Retina (tissue), 1 donor: ENCODE data around the gene ZBTB9.

Experiments
- DNase-seq: peaks from one replicate; pipeline ENCODE4 v3.0.0-alpha.2; 2016

The ZBTB9 gene

DNA sequence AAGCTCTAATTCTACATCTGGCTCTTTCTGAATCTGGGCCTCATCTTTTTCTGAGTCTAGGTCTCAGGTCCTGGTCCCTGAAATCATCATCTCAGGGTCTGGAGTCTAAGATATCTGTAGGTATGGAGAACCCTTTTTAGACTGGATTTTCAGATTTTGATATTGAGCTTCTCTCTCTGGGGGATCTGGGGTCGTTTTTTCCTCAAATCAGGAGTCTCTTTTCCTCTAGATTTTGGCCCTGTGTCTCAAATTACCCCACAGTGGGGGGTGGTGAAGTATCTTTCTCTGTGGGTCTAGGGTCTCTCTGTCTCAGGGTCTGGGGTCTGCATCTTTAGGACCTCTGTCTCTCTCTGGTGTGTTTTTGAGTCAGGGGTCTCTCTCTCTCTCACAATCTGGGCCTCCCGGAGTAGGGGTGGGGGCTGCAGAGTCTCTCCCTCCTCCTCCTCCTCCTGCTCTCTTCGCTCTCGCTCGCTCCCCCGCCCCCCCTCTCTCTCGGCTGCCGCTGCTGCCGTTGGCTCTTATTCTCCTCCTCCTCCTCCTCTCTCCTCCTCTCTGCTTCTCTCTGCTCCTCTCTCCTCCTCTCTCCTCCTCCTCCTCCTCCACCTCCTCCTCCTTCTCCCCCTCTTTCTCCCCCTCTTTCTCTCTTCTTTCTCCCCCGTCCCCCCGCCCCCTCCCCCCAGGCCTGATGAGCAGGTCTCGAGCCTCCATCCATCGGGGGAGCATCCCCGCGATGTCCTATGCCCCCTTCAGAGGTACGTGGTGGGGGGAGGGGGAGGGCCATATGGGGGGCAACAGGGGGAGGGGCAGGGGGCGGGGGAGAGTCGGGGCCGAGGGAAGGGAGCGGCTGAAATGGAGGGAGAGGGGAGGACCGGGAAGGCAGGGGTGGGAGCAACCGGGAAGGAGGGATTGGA is 34.5 kb upstream of the ZBTB9 start, which contains the start of gene SYNGAP1:
Gene SYNGAP1, plus strand, starts transcription at position 486 of the 911 bp plus-strand sequence. Its CDS starts 200 bp downstream, at position 686.
- DNase-seq: peak; percentile 74

DNA sequence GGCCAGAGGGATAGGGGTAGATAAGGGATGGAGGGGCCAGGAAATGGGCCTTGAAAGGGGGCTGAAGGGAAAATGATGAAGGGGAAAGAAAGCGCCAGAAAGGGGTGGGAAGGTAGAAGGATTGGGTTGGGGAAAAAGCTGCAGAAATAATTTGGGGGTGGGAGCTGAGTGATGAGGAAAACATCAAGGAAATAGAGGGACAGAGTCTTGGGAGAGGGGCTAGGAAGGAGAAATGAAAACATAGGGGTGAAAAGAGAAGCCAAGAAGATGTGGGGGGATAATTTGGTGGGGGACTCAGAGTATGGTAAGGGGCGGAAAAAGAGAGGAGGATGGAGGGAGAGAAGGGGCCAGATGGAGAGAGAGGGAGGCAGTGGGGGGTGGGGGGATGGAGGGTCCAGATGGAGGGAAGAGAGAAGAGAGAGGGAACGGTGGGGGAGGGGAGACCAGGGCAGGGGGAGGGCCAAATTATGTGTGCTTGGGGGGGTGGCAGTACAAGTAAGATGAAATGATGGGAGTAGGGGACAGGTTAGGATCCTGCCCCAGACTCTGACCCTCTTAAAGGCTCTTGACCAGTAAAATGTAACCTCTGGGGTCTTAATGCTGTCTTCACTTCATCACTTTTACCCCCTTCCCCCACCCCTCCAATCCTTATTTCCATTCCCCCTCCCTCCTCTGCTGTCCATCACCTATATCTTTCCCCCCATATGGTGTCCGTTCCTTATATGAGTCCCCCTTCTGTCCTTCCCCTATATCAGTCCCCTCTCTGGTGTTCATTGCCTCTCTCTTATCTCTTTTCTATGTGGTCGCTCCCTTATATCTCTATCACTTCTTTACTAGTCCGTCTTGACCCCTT is 33.7 kb upstream of the ZBTB9 start:
- DNase-seq: peak; percentile 13

DNA sequence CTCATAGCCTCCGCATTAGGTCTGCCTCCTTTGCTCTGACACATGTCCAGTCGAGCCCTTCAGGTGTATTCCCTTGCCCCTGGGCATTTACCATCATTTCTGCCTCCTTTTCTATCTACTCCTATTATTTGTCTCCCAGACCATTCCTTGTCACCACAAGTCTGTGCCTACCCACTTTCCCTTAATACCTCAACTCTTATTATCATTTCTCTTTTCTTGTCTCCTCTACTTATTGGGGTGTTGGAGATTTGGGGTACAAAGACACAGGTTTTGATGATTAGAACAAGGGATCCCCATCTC is 33.1 kb upstream of the ZBTB9 start:
- DNase-seq: no peak

DNA sequence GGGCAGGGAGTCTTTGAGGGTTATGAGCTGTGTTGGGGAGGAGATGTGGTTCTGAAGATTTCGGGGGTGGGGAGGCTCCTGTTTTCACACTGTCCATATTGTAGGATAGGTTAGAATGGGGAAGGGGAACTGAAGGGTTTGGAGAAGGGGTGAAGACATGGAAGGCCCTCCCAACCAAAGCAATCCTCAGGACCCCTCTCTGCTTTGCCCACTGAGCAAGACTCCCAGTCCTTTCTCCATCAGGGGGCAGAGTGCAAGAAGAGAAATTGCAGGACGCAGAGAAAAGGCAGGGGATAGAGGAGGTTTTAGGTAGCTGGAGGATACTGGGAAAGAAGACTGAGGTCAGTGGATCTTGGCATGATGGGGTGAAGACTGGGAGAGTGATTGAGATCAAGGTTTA is 30.6 kb upstream of the ZBTB9 start:
- no peak for DNase-seq

DNA sequence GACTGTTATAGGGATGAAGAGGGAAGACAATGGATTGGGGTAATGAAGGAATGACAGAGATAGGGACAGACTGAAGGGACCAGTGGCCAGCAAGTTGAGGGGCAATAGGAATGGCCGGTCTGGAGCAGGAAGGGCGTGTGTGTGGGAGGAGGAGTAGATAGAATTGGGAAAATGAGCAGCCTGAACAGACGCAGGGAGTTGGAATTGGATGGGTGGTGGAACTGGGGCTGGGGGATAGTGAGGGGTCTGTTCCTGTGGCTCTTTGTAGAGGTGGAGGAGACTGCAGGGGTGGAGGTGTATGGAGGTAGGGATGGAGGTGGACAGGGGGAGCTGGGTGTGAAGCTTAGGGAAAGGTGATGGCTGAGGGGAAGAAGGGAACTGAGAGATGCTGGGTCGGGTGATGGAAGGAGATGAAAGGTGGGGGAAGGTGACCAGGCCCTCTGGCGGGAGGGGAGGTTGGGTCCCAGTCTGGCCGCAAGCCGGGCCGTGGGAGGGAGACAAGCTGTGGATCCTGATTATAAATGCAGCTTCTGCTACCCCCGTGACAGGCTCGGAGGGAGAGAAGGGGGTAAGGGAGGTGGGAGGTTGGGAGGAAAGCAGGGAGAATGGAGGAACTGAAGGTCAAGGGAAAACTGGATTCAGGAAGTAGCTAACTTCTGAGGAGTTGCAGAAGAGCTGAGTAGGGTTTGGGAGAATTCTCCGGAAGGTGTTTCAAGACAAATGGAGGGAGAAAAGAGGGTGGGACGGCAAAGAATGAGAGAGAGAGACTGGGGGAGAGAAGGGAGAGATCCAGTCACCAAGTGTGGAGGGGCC is 29.3 kb upstream of the ZBTB9 start:
- peak; percentile 40 for DNase-seq

DNA sequence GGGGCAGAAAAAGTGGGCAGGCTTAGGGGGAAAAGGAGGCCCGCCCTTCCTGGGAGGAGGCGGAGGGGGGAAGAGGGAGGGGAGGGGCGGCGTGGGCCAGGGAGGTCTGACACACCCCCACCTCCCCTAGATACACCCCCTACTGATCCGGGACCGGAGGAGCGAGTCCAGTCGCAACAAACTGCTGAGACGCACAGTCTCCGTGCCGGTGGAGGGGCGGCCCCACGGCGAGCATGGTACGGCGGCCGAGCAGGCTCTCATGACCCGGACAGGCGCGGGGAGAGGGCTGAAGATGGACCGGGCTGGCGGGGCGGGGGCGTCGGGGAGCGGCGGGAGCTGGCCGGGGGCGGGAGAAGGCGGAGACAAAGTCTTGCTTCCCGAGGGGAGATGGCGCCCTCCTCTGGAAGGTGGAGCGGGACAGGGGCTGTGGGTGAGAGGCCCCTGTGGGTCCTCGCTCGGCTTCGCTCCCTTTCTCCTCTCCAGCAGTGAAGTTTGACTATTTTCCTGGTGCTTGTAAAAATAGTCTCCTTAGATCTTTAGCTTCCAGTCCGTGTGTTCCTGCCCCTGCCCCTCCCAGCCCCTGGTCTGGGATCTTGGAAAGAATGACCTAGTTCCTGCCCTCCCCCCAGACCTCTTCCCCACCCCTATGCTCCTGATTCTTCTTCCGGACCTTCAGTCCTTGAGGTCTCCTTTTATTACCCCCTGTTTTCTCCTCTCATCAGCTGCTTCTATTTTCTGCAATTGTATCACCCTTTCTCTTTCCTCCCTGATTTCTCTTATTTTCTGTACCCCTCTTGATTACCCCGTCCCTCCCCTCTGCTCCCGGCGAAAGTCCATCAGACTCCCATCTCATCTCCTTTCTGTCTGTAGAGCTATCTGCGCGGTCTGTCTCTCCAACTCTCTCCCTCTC is 28.5 kb upstream of the ZBTB9 start:
- peak; percentile 77 for DNase-seq

DNA sequence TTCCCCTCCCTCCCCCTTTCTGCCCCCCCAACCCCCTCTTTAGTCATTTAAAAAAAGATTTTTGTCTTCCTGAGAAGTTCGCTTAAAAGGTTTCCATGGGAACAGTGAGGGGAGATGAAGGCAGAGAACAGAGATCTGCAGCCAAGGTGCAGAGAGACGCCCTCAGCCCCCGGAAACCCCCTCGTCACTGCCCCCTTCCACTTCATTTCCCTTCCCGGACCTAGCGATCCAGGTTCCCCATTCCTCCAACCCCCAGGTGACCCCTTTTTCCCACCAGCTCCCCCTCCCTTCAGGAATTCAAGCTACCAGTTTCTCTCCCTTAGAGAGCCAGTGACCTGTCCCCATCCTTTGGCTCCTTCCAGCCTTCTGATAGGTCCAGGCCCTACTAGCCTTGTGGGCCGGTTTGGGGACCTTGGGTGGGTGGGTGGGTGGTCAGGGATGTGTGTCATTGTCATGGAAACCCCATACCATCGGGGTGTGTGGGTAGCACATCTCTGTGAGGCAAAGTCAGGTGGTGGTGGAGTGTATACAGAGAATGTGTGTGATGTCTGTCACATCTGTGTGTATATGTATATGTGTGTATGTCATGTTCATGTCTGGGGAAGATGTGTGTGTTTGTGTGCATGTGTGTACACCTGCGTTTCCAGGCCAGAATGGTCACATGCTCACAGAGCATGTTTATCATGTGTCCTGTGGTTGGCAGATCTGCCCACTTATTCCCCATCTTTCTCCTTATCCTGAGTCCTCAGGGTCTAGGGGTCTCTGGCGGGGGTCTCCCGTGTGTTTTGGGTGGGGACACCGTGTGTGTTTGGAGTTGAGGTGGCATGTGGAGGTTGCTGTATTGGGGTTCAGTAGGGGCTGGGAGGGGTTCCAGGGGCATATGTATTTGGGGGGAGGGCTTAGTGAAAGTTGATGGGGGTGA is 27.5 kb upstream of the ZBTB9 start:
- peak; percentile 33 for DNase-seq

DNA sequence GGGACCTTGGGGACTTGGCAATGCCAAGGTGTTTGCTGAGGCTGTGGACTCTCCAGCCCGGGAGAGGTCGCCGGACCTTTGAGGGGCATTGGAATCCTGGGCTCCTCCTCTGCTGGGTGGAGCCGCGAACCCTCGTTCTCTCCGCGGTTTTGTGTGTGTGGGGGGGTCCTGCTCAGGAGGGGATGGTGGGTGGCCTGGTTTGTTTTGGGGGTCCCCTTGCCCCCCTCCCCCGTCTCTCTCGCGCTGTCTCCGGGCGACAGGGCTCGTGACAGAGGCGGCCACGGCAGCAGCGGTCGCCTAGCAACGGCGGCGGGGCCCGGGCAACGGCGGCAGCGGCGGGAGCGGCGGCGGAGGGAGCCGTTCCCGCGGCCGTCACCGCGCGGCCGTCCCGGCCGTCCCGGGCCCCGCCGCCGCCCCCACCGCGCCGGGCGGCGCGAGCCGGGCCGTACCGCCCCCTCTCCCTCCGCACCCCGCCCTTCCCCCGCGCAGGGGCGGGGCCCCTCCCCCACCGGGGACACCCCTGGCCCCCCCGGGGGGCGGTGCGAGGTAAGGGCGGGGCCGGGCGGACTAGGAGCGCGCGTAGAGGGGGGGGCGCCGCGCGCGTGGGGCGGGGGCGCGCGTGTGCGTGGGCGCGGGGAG is 26.7 kb upstream of the ZBTB9 start:
- peak; percentile 55 for DNase-seq

DNA sequence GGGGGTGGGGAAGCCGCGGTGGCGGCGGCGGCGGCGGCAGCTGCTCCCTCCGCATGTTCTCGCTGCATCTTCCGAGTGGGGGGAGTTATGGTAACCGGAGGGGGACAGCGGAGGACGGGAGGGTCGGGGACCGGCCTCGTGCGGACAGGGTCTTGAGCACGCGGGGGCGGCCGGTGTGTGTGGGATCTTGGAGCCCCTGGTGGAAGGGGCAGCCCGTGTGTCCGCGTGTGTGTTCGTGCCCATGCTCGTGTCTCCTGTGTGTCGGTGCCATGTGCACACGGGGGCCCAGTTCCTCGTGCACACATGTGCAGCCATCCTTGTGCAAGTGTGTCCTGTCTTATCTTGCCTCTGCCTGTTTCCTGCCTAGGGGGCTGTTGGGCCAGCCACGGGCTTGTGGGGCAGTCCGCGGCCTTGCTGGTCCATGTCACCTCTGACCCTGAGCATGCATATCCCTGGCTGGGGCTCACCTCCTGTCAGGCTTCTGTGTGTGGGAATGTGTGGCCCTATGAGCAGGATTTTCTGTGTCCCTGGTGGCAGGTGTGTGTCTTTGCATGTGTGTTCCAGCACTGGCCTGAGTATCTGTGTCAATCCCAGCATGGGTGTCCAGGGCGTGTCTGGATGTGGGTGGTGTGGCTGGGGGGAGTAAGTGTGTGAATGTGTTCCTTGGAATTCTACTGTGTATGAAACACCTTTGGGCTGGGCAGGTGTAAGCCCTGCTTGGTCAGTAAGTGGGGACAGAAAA is 26.0 kb upstream of the ZBTB9 start:
- peak; percentile 54 for DNase-seq

DNA sequence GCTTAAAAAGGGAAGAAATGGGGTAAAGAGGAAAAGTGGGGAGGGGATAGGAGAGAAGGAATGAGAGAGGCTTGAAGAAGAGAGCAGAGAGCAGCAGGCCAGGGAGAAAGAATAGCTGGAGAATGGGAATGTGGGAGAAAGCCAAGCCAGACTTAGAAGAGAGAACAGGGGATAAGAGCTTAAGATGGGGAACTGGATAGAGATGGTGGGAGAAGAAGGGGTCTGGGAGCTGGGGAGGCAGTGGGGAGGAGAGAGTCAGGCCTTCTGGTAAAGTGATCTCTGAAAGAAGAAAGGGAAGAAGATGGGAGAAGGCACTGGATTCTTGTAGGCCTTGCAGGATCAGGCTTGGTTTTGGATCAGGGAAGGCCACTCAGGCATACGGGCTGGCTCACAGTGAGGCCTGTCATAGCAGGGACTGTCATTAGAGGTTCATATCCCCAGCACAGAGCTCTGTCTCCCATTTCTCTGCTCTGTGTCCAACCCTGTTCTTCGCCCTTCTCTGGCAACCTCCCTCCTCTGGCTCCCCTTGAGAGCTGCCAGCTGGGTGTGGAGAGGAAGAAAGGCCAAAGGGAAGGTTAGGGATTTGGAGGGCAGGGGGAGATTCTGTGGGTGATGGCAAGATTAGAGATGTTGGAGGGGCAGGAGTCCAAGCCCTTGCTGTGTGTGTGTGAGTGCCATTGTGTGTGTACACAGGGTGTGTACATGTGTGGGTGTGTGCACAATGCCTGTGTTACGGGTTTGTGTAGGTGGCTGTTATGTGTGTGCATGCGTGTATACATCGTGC is 25.2 kb upstream of the ZBTB9 start:
- peak; percentile 11 for DNase-seq

DNA sequence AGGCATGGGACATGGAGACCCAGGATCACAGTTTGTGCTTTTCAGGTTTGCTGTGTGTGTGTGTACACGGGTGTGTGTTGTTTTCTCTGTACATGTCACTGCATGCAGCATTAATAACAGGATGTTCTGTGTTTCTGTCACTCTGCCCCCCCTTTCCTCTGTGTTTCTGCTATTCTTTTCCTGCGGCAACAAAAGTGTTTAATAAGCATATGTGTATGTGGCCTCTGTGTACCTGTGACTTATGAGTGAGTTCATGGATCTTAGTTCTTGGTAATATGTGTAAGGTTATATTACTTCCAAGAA is 24.7 kb upstream of the ZBTB9 start:
- DNase-seq: no peak

DNA sequence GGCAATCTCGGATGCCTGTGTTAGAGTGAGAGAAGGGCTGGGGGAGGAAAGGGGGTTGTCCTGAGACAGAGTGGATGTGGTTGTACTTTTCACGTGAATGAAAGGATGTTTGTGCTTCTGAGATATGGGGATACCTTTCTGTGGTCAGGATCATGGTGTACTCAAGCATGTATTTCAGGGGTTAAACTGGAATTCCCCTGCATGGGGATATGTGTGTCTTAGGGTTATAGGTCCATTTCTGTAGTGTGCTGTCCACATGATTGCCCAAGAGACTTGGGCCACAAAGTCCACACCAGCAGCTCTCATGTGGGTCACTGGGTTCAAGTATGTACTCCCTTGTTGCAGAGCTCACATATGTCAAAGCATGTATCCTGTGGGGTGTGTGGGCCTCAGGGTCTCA is 24.0 kb upstream of the ZBTB9 start:
- no peak for DNase-seq

DNA sequence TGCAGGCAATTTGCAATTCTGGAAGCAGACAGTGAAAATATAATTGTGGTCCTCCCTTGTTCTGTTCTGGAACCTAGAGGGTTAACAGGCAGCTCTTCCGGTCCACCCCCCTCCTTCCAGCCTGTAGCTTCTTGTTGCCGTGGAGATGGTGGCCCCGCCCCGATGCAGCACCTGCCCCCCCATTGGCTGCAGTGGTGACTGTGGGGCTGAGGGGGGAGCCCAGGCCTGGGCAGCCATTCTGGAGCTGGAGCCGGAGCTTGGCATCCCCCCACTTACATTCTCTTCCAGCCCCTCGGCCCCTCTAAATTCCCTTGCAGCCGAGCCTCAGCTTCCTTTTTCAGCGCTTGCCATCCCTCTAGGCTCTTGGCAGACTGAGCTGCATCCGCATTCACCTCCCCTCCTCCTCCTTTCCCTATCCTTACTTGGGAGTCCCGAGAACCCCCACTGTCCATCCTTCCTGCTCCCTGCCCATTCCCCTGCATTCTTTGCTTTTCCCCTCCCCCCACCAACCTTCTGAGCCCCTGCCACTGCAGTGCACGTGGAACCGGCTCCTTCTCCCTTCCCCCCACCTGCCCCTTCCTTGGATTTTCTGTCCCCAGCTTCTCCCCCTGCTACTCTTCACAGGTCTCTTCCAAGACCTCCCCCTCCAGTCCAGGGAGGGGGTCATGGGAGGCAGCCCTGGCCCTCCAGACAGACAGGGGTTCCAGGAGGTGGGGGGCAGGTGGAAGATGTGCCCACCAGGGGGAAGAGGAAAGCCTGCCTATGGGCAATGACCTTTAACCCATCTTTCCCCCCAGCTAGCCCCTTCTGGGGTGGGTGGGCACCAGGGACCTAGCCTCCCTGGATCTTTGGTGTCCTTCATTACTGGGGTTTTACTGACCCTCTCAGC is 23.1 kb upstream of the ZBTB9 start:
- DNase-seq: peak; percentile 81

DNA sequence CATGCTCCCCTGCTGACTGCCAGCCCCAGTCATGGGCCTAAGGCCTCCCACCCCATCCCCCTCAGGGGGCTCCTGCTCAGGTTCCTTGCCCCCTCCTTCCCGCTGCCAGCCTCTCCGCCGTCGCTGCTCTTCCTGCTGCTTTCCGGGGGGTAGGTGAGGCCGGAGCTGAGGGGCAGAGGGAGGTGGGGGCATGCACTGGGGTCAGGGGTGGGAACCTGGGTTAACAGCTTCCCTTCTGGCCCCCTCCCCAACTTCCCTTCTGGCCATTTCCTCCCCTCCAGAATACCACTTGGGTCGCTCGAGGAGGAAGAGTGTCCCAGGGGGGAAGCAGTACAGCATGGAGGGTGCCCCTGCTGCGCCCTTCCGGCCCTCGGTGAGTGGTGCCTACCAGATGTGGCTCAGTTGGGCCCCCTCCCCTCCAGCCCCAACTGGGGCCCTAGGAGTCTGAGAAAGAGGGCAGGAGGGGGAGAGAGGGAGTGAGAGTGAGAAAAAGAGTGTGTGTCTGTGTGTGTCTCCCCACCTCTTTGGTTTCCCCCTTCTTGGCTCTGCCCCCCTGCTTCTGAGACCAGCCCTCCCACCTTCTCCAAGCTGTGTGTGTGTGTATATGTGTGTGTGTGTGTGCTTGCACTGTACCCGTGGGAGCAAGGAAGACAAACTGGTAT is 22.4 kb upstream of the ZBTB9 start:
- no peak for DNase-seq

DNA sequence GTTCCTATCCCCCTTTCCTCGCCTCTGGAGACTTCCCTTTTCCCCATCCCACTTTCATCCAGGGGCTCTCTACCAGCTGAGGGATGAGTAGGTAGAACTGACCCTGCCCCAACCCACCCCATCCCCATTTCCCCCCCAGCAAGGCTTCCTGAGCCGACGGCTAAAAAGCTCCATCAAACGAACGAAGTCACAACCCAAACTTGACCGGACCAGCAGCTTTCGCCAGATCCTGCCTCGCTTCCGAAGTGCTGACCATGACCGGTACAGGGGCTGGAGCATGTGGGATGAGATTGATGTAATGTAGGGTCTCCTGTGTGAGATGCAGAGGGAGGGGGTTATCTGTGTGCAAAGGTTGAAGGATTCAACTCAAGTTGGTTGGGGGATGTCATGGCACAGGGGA is 21.8 kb upstream of the ZBTB9 start:
- no peak for DNase-seq

DNA sequence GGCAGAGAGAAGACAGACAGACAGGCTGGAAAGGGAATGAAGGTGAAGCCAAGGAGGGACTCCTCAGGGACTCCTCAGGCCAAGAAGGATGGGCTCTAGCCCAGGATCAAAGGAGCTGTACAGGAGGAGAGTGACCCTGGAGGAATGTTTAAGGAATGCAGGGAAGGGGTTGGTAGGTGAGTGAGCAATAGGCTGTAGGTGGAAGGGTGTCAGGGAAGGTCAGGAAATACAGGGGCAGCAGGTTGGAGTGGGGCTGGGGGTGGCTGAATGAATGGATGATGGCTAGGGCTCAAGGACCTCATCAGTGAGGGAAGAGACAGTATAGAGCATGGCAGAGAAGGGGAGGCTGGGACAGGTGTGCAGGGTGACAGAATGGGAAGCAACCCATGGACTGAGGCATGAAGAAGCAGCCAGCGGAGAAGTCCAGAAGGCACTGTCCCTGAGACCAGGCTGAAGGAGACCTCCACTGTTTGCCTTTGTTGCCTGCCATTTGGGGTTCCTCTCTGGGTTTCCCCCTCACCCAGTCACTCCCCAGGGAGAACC is 21.3 kb upstream of the ZBTB9 start:
- no peak for DNase-seq
